GM19395 (cell line): ENCODE data around the gene S1PR3.
"Not testable (repeated sequence)": the region's sequence is repeated elsewhere in the genome, so short reads cannot be mapped to it uniquely, and the experiment has no call there.

Source experiments
- ATAC-seq: cut with Tn5 transposase; IDR thresholded peaks from one replicate; pipeline ENCODE4 v1.9.1; 2021; ENCODE audit warnings: mild to moderate bottlenecking, moderate library complexity; ENCODE audit not compliant: unreplicated experiment

The S1PR3 gene

GRCh38 chr9:88991066-88992034 is at the start of gene S1PR3:
Gene S1PR3 (plus strand): TSS chr9:88991468. CDS start chr9:89001201, 9,733 bp downstream.
- ATAC-seq, result no peak

- not testable (repeated sequence) for ATAC-seq
These were observed 49.7 kb upstream of the S1PR3 start for GRCh38 chr9:88941586-88941985.

GRCh38 chr9:88942411-88942810 is 48.9 kb upstream of the S1PR3 start:
- ATAC-seq, result no peak

GRCh38 chr9:88945636-88946333 is 45.5 kb upstream of the S1PR3 start:
- ATAC-seq, result no peak

- ATAC-seq, result no peak
These were observed 43.4 kb upstream of the S1PR3 start for GRCh38 chr9:88947581-88948573.

- ATAC-seq, result no peak
These were observed 41.8 kb upstream of the S1PR3 start for GRCh38 chr9:88949425-88949824.

GRCh38 chr9:88949961-88950340 is 41.3 kb upstream of the S1PR3 start:
- no peak for ATAC-seq

- no peak for ATAC-seq
These were observed 40.7 kb upstream of the S1PR3 start for GRCh38 chr9:88950341-88951154.

- no peak for ATAC-seq
These were observed 40.1 kb upstream of the S1PR3 start for GRCh38 chr9:88951155-88951542.

- no peak for ATAC-seq
These were observed 39.1 kb upstream of the S1PR3 start for GRCh38 chr9:88952086-88952615.

GRCh38 chr9:88952976-88953375 is 38.3 kb upstream of the S1PR3 start:
- ATAC-seq, result no peak

- no peak for ATAC-seq
These were observed 37.8 kb upstream of the S1PR3 start for GRCh38 chr9:88953381-88954029.

- ATAC-seq, result no peak
These were observed 37.2 kb upstream of the S1PR3 start for GRCh38 chr9:88954066-88954465.

- no peak for ATAC-seq
These were observed 33.7 kb upstream of the S1PR3 start for GRCh38 chr9:88957526-88957925.

- no peak for ATAC-seq
These were observed 31.4 kb upstream of the S1PR3 start for GRCh38 chr9:88959727-88960469.

GRCh38 chr9:88960632-88961031 is 30.6 kb upstream of the S1PR3 start:
- ATAC-seq, result no peak

- no peak for ATAC-seq
These were observed 25.8 kb upstream of the S1PR3 start for GRCh38 chr9:88965473-88965872.

GRCh38 chr9:88966894-88967676 is 24.2 kb upstream of the S1PR3 start:
- ATAC-seq, result no peak
